NCI-H226 (cell line): ENCODE results near the gene IL25.
"Not testable (repeated sequence)": the region's sequence is repeated elsewhere in the genome, so short reads cannot be mapped to it uniquely, and the experiment has no call there.

Experiments
- DNase-seq: peaks from one replicate; pipeline ENCODE4 v3.0.0-alpha.2; 2015

IL25 gene

GRCh38 chr14:23392613-23393012 is 20.0 kb downstream of the IL25 start:
- no peak for DNase-seq

GRCh38 chr14:23396126-23396525 is 23.5 kb downstream of the IL25 start:
- DNase-seq = no peak

DNA sequence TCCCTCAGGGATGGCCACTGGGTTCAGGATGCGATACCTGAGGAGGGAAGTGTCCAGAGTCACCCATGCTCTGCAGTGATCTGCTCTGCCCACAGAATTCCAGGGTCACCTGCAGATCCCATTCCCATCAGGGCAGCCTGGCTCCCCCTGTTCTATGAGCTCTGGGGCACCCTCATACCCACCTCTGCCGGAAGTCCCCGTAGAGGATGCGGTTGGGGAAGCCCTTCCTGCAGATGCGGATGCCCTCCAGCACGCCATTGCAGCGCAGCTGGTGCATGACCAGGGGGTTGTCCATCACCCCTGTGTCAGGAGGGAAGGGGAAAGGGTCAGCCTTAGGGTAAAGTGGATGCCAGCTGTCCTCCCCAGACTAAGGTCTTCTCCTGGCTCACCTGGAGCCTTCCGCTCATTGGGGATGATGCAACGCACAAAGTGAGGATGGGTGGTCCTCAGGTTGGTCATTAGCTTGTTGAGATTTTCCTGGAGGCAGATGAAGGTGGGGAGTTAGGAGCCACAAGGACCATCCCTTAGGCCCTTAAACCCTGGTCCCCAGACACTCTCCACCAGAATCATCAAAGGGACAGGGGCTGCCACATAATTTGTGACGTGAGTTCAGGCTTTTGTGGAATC is 24.3 kb downstream of the IL25 start:
- DNase-seq = no peak

GRCh38 chr14:23398348-23398747 is 25.7 kb downstream of the IL25 start:
- no peak for DNase-seq

DNA sequence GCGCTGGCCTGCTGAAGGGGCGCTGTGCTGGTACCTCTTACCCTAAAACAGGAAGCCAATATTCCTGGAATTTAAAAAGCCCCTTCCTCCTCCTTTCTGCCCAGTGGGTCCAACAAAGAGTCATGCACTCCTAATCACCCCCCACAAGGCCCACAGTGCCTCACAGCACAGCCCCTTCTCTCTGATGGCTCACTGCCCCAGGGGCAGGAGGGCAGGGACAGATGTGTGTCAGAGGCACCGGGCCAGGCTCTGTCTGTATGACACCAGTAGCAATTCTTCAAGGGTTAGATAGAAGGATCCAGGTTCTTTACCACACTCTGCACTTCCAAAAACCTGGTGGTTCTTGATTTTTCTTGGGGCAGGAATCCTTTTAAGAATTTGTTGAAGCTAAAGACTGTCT is 26.5 kb downstream of the IL25 start:
- DNase-seq = no peak

GRCh38 chr14:23399591-23399990 is 27.0 kb downstream of the IL25 start:
- DNase-seq = no peak

DNA sequence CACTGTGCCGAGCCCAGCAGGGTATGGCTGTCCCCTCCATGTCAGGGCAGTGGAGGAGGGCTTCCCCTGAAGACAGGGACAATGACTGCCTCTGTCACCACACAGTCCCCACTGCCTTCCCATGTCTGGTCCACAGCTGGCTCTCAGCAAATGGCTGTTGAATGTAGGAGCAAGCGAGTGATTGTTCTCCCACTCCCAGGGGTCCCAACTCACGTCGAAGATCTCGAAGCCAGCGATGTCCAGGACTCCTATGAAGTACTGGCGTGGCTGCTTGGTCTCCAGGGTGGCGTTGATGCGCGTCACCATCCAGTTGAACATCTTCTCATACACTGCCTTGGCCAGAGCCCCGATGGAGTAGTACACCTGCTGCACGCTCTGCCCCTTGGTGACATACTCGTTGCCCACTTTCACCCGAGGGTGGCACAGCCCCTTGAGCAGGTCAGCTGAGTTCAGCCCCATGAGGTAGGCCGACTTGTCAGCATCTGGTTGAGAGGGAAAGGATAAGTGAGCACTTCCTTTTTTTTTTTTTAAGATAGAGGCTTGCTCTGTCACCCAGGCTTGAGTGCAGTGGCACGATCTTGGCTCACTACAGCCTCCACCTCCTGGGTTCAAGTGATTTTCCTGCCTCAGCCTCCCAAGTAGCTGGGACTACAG is 28.0 kb downstream of the IL25 start:
- DNase-seq = not testable (repeated sequence)

GRCh38 chr14:23401291-23401690 is 28.7 kb downstream of the IL25 start:
- no peak for DNase-seq

DNA sequence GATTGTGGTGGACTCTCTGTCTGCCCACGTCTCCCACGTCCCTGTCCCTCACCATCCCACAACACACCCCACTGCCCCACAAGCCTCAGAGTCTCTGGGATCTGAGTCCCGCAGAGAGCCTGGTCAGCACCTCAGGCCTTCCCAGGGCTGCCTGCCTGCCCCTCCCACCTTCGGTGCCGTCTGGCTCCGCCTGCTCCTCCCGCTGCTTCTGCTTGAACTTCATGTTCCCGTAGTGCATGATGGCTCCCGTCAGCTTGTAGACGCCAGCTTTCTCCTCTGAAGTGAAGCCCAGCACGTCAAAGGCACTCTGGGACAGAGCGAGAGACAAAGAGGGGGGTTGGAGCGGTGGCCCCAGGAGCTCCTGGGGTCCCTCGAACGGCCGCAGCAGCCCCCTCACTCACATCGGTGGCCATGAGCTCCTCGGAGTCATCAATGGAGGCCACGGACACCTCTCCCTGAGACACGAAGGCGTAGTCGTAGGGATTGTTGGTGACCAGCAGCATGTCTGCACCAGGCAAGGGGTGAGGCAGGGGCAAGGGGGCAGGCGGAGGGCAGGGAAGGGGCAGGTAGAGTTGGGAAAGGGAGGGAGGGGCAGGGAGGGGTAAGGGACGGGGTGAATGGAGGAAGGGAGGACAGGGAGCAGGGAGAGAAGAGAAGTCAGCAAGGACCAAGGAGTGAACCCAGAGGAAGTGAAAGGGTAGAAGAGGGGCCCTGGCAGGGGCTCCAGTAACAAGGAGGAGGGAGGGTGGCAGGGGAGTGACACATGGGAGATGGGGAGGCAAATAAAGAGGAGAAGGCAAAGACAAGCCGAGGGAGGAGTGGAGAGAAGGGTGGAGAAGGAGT is 29.9 kb downstream of the IL25 start:
- DNase-seq = no peak

- no peak for DNase-seq
Measured at GRCh38 chr14:23403139-23403438, 30.5 kb downstream of the IL25 start.

DNA sequence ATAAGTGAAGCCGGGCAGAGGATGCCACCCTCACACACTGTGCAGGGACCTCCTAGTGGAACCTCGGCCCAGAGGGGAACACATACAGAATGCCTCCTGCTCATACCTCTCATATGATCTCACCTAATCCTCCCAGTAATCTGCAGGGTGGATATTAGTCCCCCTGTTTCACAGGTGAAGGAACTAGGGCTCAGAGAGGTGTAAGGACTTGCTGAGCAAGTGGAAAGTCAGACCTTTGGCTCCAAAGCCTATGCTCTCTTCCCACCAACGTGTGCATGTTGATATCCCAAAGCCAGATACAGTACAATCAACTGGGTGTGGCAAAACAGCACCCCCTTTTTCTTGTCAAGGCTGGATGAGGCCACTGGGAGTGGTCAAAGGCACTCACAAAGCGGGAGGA is 31.3 kb downstream of the IL25 start:
- no peak for DNase-seq

DNA sequence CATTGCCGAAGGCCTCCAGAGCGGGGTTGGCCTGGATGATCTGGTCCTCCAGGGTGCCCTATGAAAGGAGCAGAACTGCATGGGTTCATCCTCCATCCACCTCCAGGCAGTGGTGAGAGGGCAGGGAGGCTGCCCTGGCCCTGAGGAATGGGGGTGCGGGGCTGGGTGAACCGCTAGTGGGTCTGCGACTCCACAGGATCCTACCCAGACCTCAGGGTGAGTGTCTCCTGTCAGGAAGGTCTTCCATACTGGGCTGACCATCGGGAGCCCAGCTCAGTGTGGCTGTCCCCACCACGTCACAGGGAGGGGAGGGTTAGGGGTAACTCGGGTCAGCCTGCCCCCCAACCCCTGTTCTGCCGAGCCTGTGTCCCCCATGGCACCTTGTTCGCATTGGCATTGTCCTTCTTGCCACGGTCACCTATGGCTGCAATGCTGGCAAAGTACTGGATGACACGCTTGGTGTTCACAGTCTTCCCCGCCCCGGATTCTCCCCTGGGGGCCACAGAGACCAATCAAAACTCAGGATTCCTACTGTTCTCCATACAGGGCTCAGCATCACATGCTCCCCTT is 31.8 kb downstream of the IL25 start:
- no peak for DNase-seq

GRCh38 chr14:23405096-23405495 is 32.5 kb downstream of the IL25 start:
- no peak for DNase-seq

- DNase-seq = no peak
Measured at GRCh38 chr14:23405516-23406025, 33.0 kb downstream of the IL25 start.

DNA sequence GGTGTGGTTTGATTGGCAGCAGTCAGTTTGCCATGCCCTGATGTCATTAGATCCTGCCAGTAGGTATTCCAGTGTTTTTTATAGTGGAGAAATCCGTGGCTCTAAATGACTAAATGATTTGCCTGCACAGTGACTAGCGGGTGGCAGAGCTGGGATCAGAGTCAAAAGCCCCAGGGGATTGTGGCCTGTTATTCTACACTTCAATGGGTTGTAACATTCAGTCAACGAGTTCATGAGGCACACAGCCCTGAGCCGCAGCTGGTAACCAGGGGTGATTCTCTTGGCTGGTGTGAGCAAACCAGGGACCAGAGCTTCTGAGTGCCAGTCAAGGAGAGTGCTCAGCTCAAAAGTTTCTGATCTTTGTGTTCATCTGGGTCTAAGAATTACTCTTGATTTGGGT is 33.6 kb downstream of the IL25 start:
- no peak for DNase-seq

GRCh38 chr14:23406725-23407355 is 34.2 kb downstream of the IL25 start:
- DNase-seq = no peak

- no peak for DNase-seq
Measured at GRCh38 chr14:23407516-23408306, 35.1 kb downstream of the IL25 start, which contains the start of gene MYH6. TSS of gene MYH6 (minus strand) at chr14:23408273. CDS start at chr14:23407223, 1,050 bp downstream.

GRCh38 chr14:23408307-23408630 is 35.7 kb downstream of the IL25 start:
- no peak for DNase-seq

- no peak for DNase-seq
Measured at GRCh38 chr14:23409475-23409874, 36.9 kb downstream of the IL25 start.

- DNase-seq = no peak
Measured at GRCh38 chr14:23409966-23410635, 37.5 kb downstream of the IL25 start.
